Endothelial cell (in vitro differentiated cells): Measurements from ENCODE around the gene PBX2. TPM values are rescaled to one million over a fixed set of nuclear protein-coding genes. Genes with fewer than 3 reads are reported as not detected.

Experiments
- DNase-seq: peaks from one replicate; pipeline ENCODE4 v3.0.0; 2021; ENCODE audit warnings: low spot score
- H3K27ac Mint-ChIP-seq: one replicate; pipeline ENCODE4 v1.8.0; 2021; ENCODE audit warnings: mixed read lengths, inconsistent platforms; ENCODE audit not compliant: unreplicated experiment
- H3K27me3 Mint-ChIP-seq: one replicate; pipeline ENCODE4 v1.8.0; 2021; ENCODE audit warnings: mild to moderate bottlenecking, moderate library complexity, mixed read lengths, inconsistent platforms; ENCODE audit not compliant: unreplicated experiment
- H3K36me3 Mint-ChIP-seq: one replicate; pipeline ENCODE4 v1.8.0; 2021; ENCODE audit warnings: mild to moderate bottlenecking, low read depth, mixed read lengths, inconsistent platforms; ENCODE audit not compliant: unreplicated experiment
- H3K4me1 Mint-ChIP-seq: one replicate; pipeline ENCODE4 v1.8.0; 2021; ENCODE audit warnings: mild to moderate bottlenecking, mixed read lengths, inconsistent platforms; ENCODE audit not compliant: unreplicated experiment
- H3K4me3 Mint-ChIP-seq: one replicate; pipeline ENCODE4 v1.8.0; 2021; ENCODE audit warnings: mild to moderate bottlenecking, mixed read lengths, inconsistent platforms; ENCODE audit not compliant: unreplicated experiment
- H3K9me3 Mint-ChIP-seq: one replicate; pipeline ENCODE4 v1.8.0; 2021; ENCODE audit warnings: mixed read lengths, inconsistent platforms; ENCODE audit not compliant: unreplicated experiment
- CTCF ChIP-seq: fragments of 200-600 bp; sonication (generic); IDR thresholded peaks from one replicate; pipeline ENCODE4 v1.5.0; 2021; ENCODE audit warnings: antibody characterized with exemption; ENCODE audit not compliant: unreplicated experiment
- total RNA-seq: library from RNA; stranded (reverse); fragmentation: NEBNext Ultra II Directional; extraction: Animal tissue kit (Norgen Biotek cat#: 25700); gene quantifications from one replicate; pipeline ENCODE4 v1.2.1, GENCODE V29; 2021; ENCODE audit not compliant: unreplicated experiment

Gene PBX2
- total RNA-seq, 1 donor from 2014 or later, result 308 TPM

GRCh38 chr6:32183030-32183429, 7.0 kb downstream of the PBX2 start:
- Mint-ChIP-seq H3K4me3 (no peak overlapping the region), H3K27me3 (peaks cover 13% of the 10 kb centered on the region), H3K27ac (peak overlapping the region; percentile 65), H3K36me3 (peaks cover 27% of the 10 kb centered on the region), H3K9me3 (no peaks in the 10 kb centered on the region), H3K4me1 (peaks cover 59% of the 10 kb centered on the region)
- no peak for DNase-seq
- no peak for TF ChIP-seq CTCF

GRCh38 chr6:32182555-32182981, 7.4 kb downstream of the PBX2 start:
- no peak for TF ChIP-seq CTCF
- no peaks in the 10 kb centered on the region for H3K9me3 Mint-ChIP-seq
- no peak for DNase-seq
- H3K27me3 Mint-ChIP-seq, result peaks cover 12% of the 10 kb centered on the region
- H3K36me3 Mint-ChIP-seq, result peaks cover 25% of the 10 kb centered on the region
- H3K4me1 Mint-ChIP-seq, result peaks cover 60% of the 10 kb centered on the region
- no peak overlapping the region for H3K27ac Mint-ChIP-seq
- H3K4me3 Mint-ChIP-seq, result no peak overlapping the region

GRCh38 chr6:32181915-32182529, 8.0 kb downstream of the PBX2 start:
- peaks cover 9% of the 10 kb centered on the region for H3K27me3 Mint-ChIP-seq
- no peak overlapping the region for H3K27ac Mint-ChIP-seq
- DNase-seq, result no peak
- no peaks in the 10 kb centered on the region for H3K9me3 Mint-ChIP-seq
- no peak for TF ChIP-seq CTCF
- peaks cover 58% of the 10 kb centered on the region for H3K4me1 Mint-ChIP-seq
- H3K4me3 Mint-ChIP-seq, result no peak overlapping the region
- peaks cover 21% of the 10 kb centered on the region for H3K36me3 Mint-ChIP-seq

- H3K27ac Mint-ChIP-seq, result no peak overlapping the region
- H3K36me3 Mint-ChIP-seq, result peaks cover 14% of the 10 kb centered on the region
- TF ChIP-seq CTCF, result no peak
- peaks cover 58% of the 10 kb centered on the region for H3K4me1 Mint-ChIP-seq
- H3K9me3 Mint-ChIP-seq, result no peaks in the 10 kb centered on the region
- peak overlapping the region; percentile 25 for H3K4me3 Mint-ChIP-seq
- H3K27me3 Mint-ChIP-seq, result peaks cover 9% of the 10 kb centered on the region
- no peak for DNase-seq
Observed at GRCh38 chr6:32181148-32181702, 8.8 kb downstream of the PBX2 start.

- H3K4me1 Mint-ChIP-seq, result peaks cover 56% of the 10 kb centered on the region
- no peak for DNase-seq
- peak overlapping the region; percentile 98 for H3K4me3 Mint-ChIP-seq
- H3K27ac Mint-ChIP-seq, result peak overlapping the region; percentile 95
- no peak for TF ChIP-seq CTCF
- no peaks in the 10 kb centered on the region for H3K9me3 Mint-ChIP-seq
- peaks cover 9% of the 10 kb centered on the region for H3K27me3 Mint-ChIP-seq
- H3K36me3 Mint-ChIP-seq, result peaks cover 7% of the 10 kb centered on the region
Observed at GRCh38 chr6:32179766-32180405, 10.1 kb downstream of the PBX2 start.
